ENCODE data around the gene C1QTNF8. TPM values are rescaled to one million over a fixed set of nuclear protein-coding genes. Genes with fewer than 3 reads are reported as not detected.

Gene C1QTNF8
- total RNA-seq, 4 donors from 2014 or later = not detected

GRCh38 chr16:1070084-1070863 is 25.8 kb downstream of the C1QTNF8 start:
- H3K4me3 ChIP-seq = no peak overlapping the region
- no peak for TF ChIP-seq CTCF (IDR thresholded peaks at IDR 0.05)
- WGBS = 15% methylated on average over 13 of the region's 32 CpGs
- no peak for DNase-seq (ENCODE audit: extremely low spot score)
- no peak overlapping the region for H3K27ac ChIP-seq (replicated peaks in 1 of 4)
- H3K9me3 ChIP-seq = no peaks in the 10 kb centered on the region
- intact Hi-C loops (cut with DNase I) = no loop called here
- H3K4me1 ChIP-seq = peaks cover 0 to 28% (median 0%) of the 10 kb centered on the region in 4 donors
- no peaks in the 10 kb centered on the region for H3K36me3 ChIP-seq
- peaks cover 5 to 100% (median 57%) of the 10 kb centered on the region in 4 donors for H3K27me3 ChIP-seq

GRCh38 chr16:1069154-1069553 is 26.9 kb downstream of the C1QTNF8 start:
- H3K9me3 ChIP-seq = no peaks in the 10 kb centered on the region
- peaks cover 5 to 100% (median 59%) of the 10 kb centered on the region in 4 donors for H3K27me3 ChIP-seq
- no peak overlapping the region for H3K27ac ChIP-seq (replicated peaks in 1 of 4)
- peaks cover 0 to 28% (median 0%) of the 10 kb centered on the region in 4 donors for H3K4me1 ChIP-seq
- no peaks in the 10 kb centered on the region for H3K36me3 ChIP-seq
- TF ChIP-seq CTCF (IDR thresholded peaks at IDR 0.05) (no peak), POLR2A (IDR thresholded peaks at IDR 0.05; ENCODE audit: low read depth) (no peak), POLR2AphosphoS5 (IDR thresholded peaks at IDR 0.05) (no peak), EP300 (IDR thresholded peaks at IDR 0.05) (no peak)
- 84% methylated on average over 4 of the region's 7 CpGs for WGBS
- no peak overlapping the region for H3K4me3 ChIP-seq
- intact Hi-C loops (cut with DNase I) = no loop called here
- DNase-seq (ENCODE audit: extremely low spot score) = no peak

GRCh38 chr16:1068451-1068850 is 27.6 kb downstream of the C1QTNF8 start:
- Histone ChIP-seq H3K36me3 (no peaks in the 10 kb centered on the region), H3K4me1 (peaks cover 0 to 28% (median 0%) of the 10 kb centered on the region in 4 donors), H3K27ac (replicated peaks in 1 of 4) (no peak overlapping the region), H3K4me3 (no peak overlapping the region), H3K9me3 (no peaks in the 10 kb centered on the region), H3K27me3 (peaks cover 3 to 100% (median 56%) of the 10 kb centered on the region in 4 donors)
- no peak for TF ChIP-seq POLR2AphosphoS5 (IDR thresholded peaks at IDR 0.05)
- no peak for TF ChIP-seq POLR2A (IDR thresholded peaks at IDR 0.05; ENCODE audit: low read depth)
- TF ChIP-seq EP300 (IDR thresholded peaks at IDR 0.05) = no peak
- no peak for TF ChIP-seq CTCF (IDR thresholded peaks at IDR 0.05)
- DNase-seq (ENCODE audit: extremely low spot score) = no peak
- intact Hi-C loops (cut with DNase I) = no loop called here
- 60% methylated on average over 1 of the region's 18 CpGs for WGBS

- H3K4me3 ChIP-seq = no peak overlapping the region
- H3K27ac ChIP-seq (replicated peaks in 1 of 4) = no peak overlapping the region
- no peak for DNase-seq (ENCODE audit: extremely low spot score)
- TF ChIP-seq CTCF (IDR thresholded peaks at IDR 0.05) (no peak), EP300 (IDR thresholded peaks at IDR 0.05) (no peak), POLR2A (IDR thresholded peaks at IDR 0.05; ENCODE audit: low read depth) (no peak), POLR2AphosphoS5 (IDR thresholded peaks at IDR 0.05) (no peak)
- peaks cover 0 to 24% (median 0%) of the 10 kb centered on the region in 4 donors for H3K4me1 ChIP-seq
- intact Hi-C loops (cut with DNase I) = no loop called here
- H3K36me3 ChIP-seq = no peaks in the 10 kb centered on the region
- WGBS = 65% methylated on average over 15 of the region's 15 CpGs
- H3K27me3 ChIP-seq = peaks cover 0 to 100% (median 47%) of the 10 kb centered on the region in 4 donors
- H3K9me3 ChIP-seq = no peaks in the 10 kb centered on the region
These were observed 28.4 kb downstream of the C1QTNF8 start for GRCh38 chr16:1067629-1068028.

All from esophagus muscularis mucosa (tissue), 4 donors.